H9 (cell line): ENCODE results near the gene MRLN. TPM values are rescaled to one million over a fixed set of nuclear protein-coding genes. Genes with fewer than 3 reads are reported as not detected.

Experiments used
- DNase-seq: peaks from one replicate; pipeline ENCODE4 v3.0.0-alpha.2; 2017
- H2AFZ ChIP-seq: one replicate; pipeline ENCODE4 v1.6.1; 2013; ENCODE audit warnings: mild to moderate bottlenecking, low read length, control low read depth, moderate library complexity
- H2AK5ac ChIP-seq: 2 replicates; pipeline ENCODE4 v1.6.1; 2013; ENCODE audit warnings: low read length, control low read depth, mixed read lengths; ENCODE audit not compliant: insufficient read length
- H2BK120ac ChIP-seq: one replicate; pipeline ENCODE4 v1.6.1; 2013; ENCODE audit warnings: low read depth, mild to moderate bottlenecking, low read length, control low read depth, inconsistent platforms; ENCODE audit not compliant: poor library complexity, severe bottlenecking
- H2BK12ac ChIP-seq: 2 replicates; pipeline ENCODE4 v1.6.1; 2013; ENCODE audit warnings: low read length, control low read depth, mixed read lengths, low read depth; ENCODE audit not compliant: insufficient read length
- H2BK15ac ChIP-seq: 2 replicates; pipeline ENCODE4 v1.6.1; 2013; ENCODE audit warnings: low read depth, low read length, control low read depth
- H2BK20ac ChIP-seq: one replicate; pipeline ENCODE4 v1.6.1; 2013; ENCODE audit warnings: low read depth, mild to moderate bottlenecking, low read length, control low read depth, inconsistent platforms; ENCODE audit not compliant: poor library complexity, severe bottlenecking
- H2BK5ac ChIP-seq: 2 replicates; pipeline ENCODE4 v1.6.1; 2013; ENCODE audit warnings: low read length, control low read depth, mixed read lengths; ENCODE audit not compliant: insufficient read length
- H3K14ac ChIP-seq: 2 replicates; pipeline ENCODE4 v1.6.1; 2013; ENCODE audit warnings: low read length, control low read depth; ENCODE audit not compliant: insufficient read depth
- H3K18ac ChIP-seq: 2 replicates; pipeline ENCODE4 v1.6.1; 2013; ENCODE audit warnings: low read depth, mild to moderate bottlenecking, mixed read lengths, low read length, control low read depth; ENCODE audit not compliant: insufficient read length
- H3K23ac ChIP-seq: 2 replicates; pipeline ENCODE4 v1.6.1; 2013; ENCODE audit warnings: low read length, control low read depth, mixed read lengths, low read depth; ENCODE audit not compliant: insufficient read length
- H3K23me2 ChIP-seq: 2 replicates; pipeline ENCODE4 v1.6.1; 2013; ENCODE audit warnings: low read depth, mild to moderate bottlenecking, mixed read lengths, low read length, control low read depth; ENCODE audit not compliant: insufficient read length, poor library complexity, severe bottlenecking
- H3K27ac ChIP-seq: 2 replicates; pipeline ENCODE4 v1.5.1; 2013; ENCODE audit warnings: low read length, control low read depth, mixed read lengths, low read depth; ENCODE audit not compliant: insufficient read length
- H3K27me3 ChIP-seq: 2 replicates; pipeline ENCODE4 v1.6.1; 2013; ENCODE audit warnings: low read length, control low read depth, inconsistent platforms; ENCODE audit not compliant: insufficient read depth
- H3K4ac ChIP-seq: 2 replicates; pipeline ENCODE4 v1.6.1; 2013; ENCODE audit warnings: low read depth, mild to moderate bottlenecking, control low read depth, inconsistent platforms, low read length, moderate library complexity
- H3K4me1 ChIP-seq: 2 replicates; pipeline ENCODE4 v1.6.1; 2013; ENCODE audit warnings: low read length, control low read depth, inconsistent platforms; ENCODE audit not compliant: insufficient read depth
- H3K4me2 ChIP-seq: 2 replicates; pipeline ENCODE4 v1.6.1; 2013; ENCODE audit warnings: low read length, control low read depth, mixed read lengths; ENCODE audit not compliant: insufficient read length, insufficient read depth
- H3K56ac ChIP-seq: 2 replicates; pipeline ENCODE4 v1.6.1; 2013; ENCODE audit warnings: low read depth, mild to moderate bottlenecking, mixed read lengths, low read length, control low read depth; ENCODE audit not compliant: insufficient read length
- H3K79me1 ChIP-seq: 2 replicates; pipeline ENCODE4 v1.6.1; 2013; ENCODE audit warnings: low read depth, mild to moderate bottlenecking, moderate library complexity, low read length, control low read depth, inconsistent platforms; ENCODE audit not compliant: insufficient read depth, poor library complexity, severe bottlenecking
- H3K79me2 ChIP-seq: 2 replicates; pipeline ENCODE4 v1.6.1; 2013; ENCODE audit warnings: low read length, control low read depth, inconsistent platforms; ENCODE audit not compliant: insufficient read depth
- H3K9ac ChIP-seq: 2 replicates; pipeline ENCODE4 v1.6.1; 2013; ENCODE audit warnings: low read length, control low read depth, mixed read lengths; ENCODE audit not compliant: insufficient read length; ENCODE audit errors: extremely low read depth
- H3K9me3 ChIP-seq: one replicate; pipeline ENCODE4 v1.6.1; 2013; ENCODE audit warnings: low read depth, low read length, inconsistent platforms; ENCODE audit not compliant: control insufficient read depth
- H3T11ph ChIP-seq: one replicate; pipeline ENCODE4 v1.6.1; 2013; ENCODE audit warnings: mild to moderate bottlenecking, low read length, control low read depth, inconsistent platforms
- H4K20me1 ChIP-seq: one replicate; pipeline ENCODE4 v1.6.1; 2013; ENCODE audit not compliant: control insufficient read depth, insufficient read length, insufficient read depth
- H4K5ac ChIP-seq: 2 replicates; pipeline ENCODE4 v1.6.1; 2013; ENCODE audit warnings: low read depth, mild to moderate bottlenecking, mixed read lengths, low read length, control low read depth; ENCODE audit not compliant: insufficient read length
- H4K8ac ChIP-seq: replicated peaks from 2 replicates; pipeline ENCODE4 v1.6.1; 2013; ENCODE audit warnings: low read length, control low read depth, mixed read lengths, low read depth; ENCODE audit not compliant: insufficient read length
- H4K91ac ChIP-seq: 2 replicates; pipeline ENCODE4 v1.6.1; 2013; ENCODE audit warnings: low read depth, mild to moderate bottlenecking, moderate library complexity, mixed read lengths, low read length, control low read depth; ENCODE audit not compliant: insufficient read length
- H3K27ac Mint-ChIP-seq, 3 experiments: 2 replicates in 2 of 3; 3 replicates in 1 of 3; pipeline ENCODE4 v1.8.0; 2020 to 2021; ENCODE audit warnings: mixed read lengths in 3 of 3, mild to moderate bottlenecking in 1 of 3, moderate library complexity in 1 of 3
- H3K27me3 Mint-ChIP-seq: 2 replicates; pipeline ENCODE4 v1.8.0; 2021; ENCODE audit warnings: low read depth, mild to moderate bottlenecking, moderate library complexity, mixed read lengths
- H3K36me3 Mint-ChIP-seq, 3 experiments: 2 replicates in 2 of 3; 3 replicates in 1 of 3; pipeline ENCODE4 v1.8.0; 2020 to 2021; ENCODE audit warnings: low read depth in 3 of 3, mixed read lengths in 3 of 3; ENCODE audit not compliant: insufficient read depth in 1 of 3
- H3K4me1 Mint-ChIP-seq, 2 experiments: 2 replicates each; pipeline ENCODE4 v1.8.0; 2020; ENCODE audit warnings: mixed read lengths in 2 of 2
- H3K4me3 Mint-ChIP-seq, 2 experiments: 2 replicates in 1 of 2; 3 replicates in 1 of 2; pipeline ENCODE4 v1.8.0; 2020 to 2021; ENCODE audit warnings: mild to moderate bottlenecking in 2 of 2, mixed read lengths in 2 of 2, moderate library complexity in 1 of 2
- H3K9me3 Mint-ChIP-seq, 2 experiments: 2 replicates in 1 of 2; 3 replicates in 1 of 2; pipeline ENCODE4 v1.8.0; 2020; ENCODE audit warnings: mild to moderate bottlenecking in 2 of 2, mixed read lengths in 2 of 2, moderate library complexity in 1 of 2
- WGBS: extraction: QIAGEN DNeasy Blood & Tissue Kit; methylation state at CpG from one replicate; pipeline ENCODE4 v1.1.7; 2013; ENCODE audit warnings: missing lambda C conversion rate, low lambda C conversion rate, mixed read lengths; ENCODE audit not compliant: insufficient read length; ENCODE audit errors: extremely low coverage; 5-methylcytosine and 5-hydroxymethylcytosine counted together
- total RNA-seq: library from RNA; stranded (reverse); gene quantifications from 2 replicates; pipeline ENCODE4 v1.2.1, GENCODE V29; 2021
- TF ChIP-seq, protein P1 (sequence below): fragments of 200-600 bp; sonication (generic); conservative IDR thresholded peaks from 3 replicates; pipeline ENCODE4 v1.8.0; 2021; ENCODE audit warnings: antibody characterized with exemption, mild to moderate bottlenecking

The MRLN gene
- total RNA-seq, 1 experiment from 2014 or later, result not detected

DNA sequence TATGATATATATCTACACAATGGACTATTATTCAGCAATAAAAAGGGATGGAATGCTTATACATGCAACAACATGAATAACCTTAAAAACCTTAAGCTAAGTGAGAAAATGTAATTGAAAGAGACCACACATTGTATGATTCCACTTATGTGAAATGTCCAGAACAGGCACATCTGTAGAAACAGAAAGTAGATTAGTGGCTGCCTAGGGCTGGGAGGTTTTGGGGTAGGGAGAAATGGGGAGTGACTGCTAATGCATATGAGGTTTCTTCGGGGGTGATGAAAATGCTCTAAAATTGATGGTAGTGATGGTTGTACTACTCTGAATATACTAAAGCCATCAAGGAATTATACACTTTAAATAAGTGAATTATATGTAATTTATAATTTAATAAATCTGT, 58.3 kb downstream of the MRLN start:
- Histone ChIP-seq H3K79me2 (no peaks in the 10 kb centered on the region), H2AK5ac (no peak overlapping the region), H2BK120ac (no peak overlapping the region), H3K14ac (no peak overlapping the region), H3K9ac (no peak overlapping the region), H3K79me1 (no peaks in the 10 kb centered on the region), H3K9me3 (no peaks in the 10 kb centered on the region), H2BK15ac (no peak overlapping the region), H3K27ac (no peak overlapping the region), H4K20me1 (no peaks in the 10 kb centered on the region), H3K23me2 (no peaks in the 10 kb centered on the region), H3K4ac (no peak overlapping the region), H4K8ac (no peak overlapping the region), H4K91ac (no peak overlapping the region), H2BK12ac (no peak overlapping the region), H4K5ac (no peak overlapping the region), H3K56ac (no peak overlapping the region), H2BK20ac (no peak overlapping the region), H2AFZ (no peak overlapping the region), H3K4me1 (no peaks in the 10 kb centered on the region), H3K18ac (no peak overlapping the region), H3K27me3 (no peaks in the 10 kb centered on the region), H3K23ac (no peak overlapping the region), H3T11ph (no peak overlapping the region), H2BK5ac (no peak overlapping the region), H3K4me2 (no peak overlapping the region)
- TF ChIP-seq, protein P1, sequence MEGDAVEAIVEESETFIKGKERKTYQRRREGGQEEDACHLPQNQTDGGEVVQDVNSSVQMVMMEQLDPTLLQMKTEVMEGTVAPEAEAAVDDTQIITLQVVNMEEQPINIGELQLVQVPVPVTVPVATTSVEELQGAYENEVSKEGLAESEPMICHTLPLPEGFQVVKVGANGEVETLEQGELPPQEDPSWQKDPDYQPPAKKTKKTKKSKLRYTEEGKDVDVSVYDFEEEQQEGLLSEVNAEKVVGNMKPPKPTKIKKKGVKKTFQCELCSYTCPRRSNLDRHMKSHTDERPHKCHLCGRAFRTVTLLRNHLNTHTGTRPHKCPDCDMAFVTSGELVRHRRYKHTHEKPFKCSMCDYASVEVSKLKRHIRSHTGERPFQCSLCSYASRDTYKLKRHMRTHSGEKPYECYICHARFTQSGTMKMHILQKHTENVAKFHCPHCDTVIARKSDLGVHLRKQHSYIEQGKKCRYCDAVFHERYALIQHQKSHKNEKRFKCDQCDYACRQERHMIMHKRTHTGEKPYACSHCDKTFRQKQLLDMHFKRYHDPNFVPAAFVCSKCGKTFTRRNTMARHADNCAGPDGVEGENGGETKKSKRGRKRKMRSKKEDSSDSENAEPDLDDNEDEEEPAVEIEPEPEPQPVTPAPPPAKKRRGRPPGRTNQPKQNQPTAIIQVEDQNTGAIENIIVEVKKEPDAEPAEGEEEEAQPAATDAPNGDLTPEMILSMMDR, result no peak
- Mint-ChIP-seq H3K36me3 (peaks cover 2 to 36% (median 9%) of the 10 kb centered on the region in 3 experiments; a peak in 6 of 7 replicates), H3K9me3 (peaks cover 4 to 5% of the 10 kb centered on the region in 2 experiments; a peak in 3 of 5 replicates), H3K4me1 (peaks cover 3 to 8% of the 10 kb centered on the region in 2 experiments), H3K27ac (no peak overlapping the region), H3K27me3 (no peaks in the 10 kb centered on the region), H3K4me3 (no peak overlapping the region)
- no peak for DNase-seq
- WGBS, result no CpG with 5 or more reads among the region's 1 CpG
